Measurements from ENCODE around the gene PSMD8.

GRCh38 chr19:38333245-38333644 is 41.1 kb upstream of the PSMD8 start:
- TF ChIP-seq POLR2A (IDR thresholded peaks at IDR 0.05) (no peak), CTCF (IDR thresholded peaks at IDR 0.05) (no peak)
